HG03342 (cell line): ENCODE measurements around the gene ST3GAL3.

Experiments
- ATAC-seq: cut with Tn5 transposase; IDR thresholded peaks from one replicate; pipeline ENCODE4 v1.9.1; 2021; ENCODE audit warnings: mild to moderate bottlenecking, moderate library complexity; ENCODE audit not compliant: unreplicated experiment

The ST3GAL3 gene

GRCh38 chr1:43786201-43786958, 79.0 kb downstream of the ST3GAL3 start:
- no peak for ATAC-seq

DNA sequence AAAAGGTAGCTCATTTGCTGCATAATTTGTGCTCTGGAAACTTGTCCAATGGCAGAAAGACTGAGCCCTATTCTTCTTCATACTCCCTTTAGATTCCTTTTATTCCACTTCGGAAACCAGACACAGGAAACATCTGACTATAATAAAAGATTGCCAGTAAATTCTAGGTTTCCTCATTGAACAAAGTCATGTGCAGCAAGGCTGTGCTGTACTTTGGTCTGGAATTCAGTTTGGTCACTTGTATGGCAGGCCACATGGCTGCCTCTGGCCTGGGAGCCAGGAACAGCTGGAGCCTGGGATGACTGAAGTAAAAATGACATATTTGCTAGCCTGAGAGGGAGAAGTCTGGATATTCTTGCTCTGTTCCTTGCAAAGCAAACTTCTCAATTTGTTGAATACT, 79.6 kb downstream of the ST3GAL3 start:
- ATAC-seq = no peak

- no peak for ATAC-seq
Observed at GRCh38 chr1:43789604-43790550, 82.5 kb downstream of the ST3GAL3 start.

DNA sequence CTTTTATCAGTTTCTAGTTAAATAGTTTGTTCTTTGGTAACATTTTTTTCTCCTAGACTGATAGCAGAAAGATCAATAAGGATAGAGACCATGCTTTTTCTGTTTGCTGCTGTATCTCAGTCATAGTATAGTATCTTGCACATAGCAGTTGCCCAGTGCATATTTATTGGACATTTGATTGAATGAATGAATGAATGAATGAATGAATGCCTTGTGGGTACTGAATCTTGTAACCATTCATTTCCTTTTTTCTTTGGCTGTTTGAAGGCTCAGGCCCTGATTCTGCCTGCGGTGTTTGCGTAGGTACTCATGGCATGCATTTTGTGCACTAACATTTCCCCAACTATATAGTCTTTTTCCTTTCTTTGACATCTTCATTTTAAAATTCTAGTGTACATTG, 83.9 kb downstream of the ST3GAL3 start:
- no peak for ATAC-seq

GRCh38 chr1:43796111-43796581, 88.8 kb downstream of the ST3GAL3 start:
- no peak for ATAC-seq

DNA sequence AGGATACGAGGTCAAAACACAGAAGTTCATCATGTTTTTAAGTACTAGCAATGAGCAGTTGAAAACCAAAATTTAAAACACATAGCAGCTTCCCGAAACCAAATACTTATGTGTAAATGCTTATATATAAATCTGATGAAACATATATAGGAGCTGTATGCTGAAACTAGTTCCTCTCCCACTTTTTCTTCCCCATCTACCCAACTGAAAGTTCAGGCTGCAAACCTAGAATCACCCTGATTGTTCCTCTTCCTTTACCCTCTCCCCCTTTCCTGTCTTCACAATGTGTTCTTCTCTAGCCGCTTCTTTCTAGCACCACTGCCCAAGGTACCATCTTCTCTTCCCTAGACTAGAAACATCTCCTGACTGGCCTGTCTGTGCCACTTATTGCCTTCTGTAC, 90.6 kb downstream of the ST3GAL3 start:
- ATAC-seq = no peak

DNA sequence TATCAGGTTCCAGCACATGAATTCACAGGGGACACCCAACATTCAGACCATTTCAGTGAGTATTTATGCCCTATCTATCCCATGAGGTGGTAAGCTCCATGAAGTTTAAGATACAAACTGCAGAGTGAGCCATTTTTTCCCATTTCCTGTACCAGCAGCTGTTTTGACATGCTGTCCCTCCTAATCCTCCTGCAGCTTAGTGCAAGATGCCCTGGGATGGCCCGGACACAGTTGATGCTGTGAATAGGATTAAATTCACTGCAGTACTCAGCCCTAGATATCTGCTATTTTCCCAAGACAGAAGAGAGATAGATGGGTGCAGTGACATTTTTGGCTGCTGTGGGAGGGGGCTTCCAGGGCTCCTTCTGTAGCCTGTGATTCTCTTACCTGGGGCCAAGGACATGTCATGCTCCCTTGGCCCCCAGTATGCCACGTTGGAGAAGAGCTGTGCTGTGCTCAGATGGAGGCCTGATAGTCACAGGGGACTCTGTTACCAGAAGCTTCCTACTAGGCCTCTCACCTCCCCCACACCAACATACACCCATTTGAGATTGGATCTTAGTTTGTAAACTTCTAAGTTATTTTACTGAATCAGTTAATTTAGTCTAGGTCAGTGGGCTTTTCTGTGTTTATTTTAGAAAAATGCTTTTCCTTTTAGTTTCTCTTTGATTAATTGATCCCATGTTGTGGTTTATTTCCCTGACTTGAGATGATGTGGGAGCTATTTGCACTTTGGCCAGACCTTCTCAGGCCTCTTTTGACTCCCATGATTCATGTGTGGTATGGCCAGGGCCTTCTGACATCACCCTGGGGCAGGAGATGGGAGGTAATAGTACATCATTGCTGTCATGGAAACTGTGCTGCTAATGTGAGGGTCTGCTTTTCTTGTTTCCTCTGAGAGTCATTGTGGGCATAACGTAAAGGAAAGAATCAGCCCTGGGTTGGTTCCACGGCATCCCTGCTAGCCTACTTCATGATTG, 92.6 kb downstream of the ST3GAL3 start:
- ATAC-seq = no peak

GRCh38 chr1:43800771-43801170, 93.4 kb downstream of the ST3GAL3 start:
- no peak for ATAC-seq

DNA sequence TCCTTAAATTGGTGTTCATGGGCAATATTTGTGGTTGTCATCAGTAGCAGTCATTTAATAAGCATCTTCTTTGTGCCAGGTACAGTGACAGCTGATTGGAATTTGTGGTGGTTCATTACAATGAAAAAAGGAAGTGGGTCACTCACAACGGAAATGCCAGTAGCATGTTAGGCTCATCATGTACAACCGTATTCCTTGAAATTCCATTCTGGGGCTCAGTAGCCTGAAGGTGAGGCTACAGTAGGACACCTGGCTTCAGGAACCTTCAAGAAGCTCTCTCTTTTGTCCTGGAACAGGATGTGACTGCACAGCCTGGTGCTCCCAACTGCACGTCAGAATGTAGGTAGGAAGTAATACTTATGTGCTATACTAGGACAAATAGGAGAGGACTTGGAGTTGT, 93.9 kb downstream of the ST3GAL3 start:
- no peak for ATAC-seq

- ATAC-seq = no peak
Observed at GRCh38 chr1:43802356-43802980, 95.1 kb downstream of the ST3GAL3 start.

DNA sequence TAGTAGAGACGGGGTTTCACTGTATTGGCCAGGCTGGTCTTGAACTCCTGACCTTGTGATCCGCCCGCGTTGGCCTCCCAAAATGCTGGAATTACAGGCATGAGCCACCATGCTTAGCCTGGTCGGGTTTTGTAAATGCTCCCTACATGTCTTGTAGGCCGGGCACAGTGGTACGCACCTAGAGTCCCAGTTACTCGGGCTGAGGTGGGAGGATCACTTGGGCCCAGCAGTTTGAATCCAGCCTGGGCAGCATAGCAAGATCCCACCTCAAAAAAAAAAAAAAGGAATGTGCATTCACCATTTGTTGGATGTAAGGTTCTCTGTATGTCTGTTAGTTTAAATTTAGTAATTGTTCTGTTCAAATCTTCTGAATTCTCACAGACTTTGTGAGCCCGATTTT, 95.8 kb downstream of the ST3GAL3 start:
- ATAC-seq = no peak

GRCh38 chr1:43803646-43804045, 96.3 kb downstream of the ST3GAL3 start:
- ATAC-seq = no peak

DNA sequence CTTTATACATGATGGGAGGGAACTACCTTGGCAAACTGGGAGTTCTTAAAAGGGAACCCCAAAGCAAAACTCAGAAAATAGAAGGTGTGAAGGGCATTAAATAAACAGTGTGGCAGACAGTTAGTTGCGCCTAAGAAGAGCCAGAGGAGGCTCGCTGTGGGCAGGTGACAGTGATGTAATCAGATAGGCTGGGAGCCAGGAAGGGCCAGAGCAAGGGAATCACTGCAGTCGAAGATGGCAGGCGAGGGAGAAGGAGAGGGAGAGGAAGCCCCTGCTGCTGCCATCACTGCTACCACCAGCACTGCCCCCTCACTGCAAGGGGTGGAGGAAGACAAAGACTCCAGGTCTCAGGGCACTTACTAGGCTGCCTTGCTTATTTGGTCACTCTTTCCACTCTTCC, 97.2 kb downstream of the ST3GAL3 start:
- no peak for ATAC-seq

DNA sequence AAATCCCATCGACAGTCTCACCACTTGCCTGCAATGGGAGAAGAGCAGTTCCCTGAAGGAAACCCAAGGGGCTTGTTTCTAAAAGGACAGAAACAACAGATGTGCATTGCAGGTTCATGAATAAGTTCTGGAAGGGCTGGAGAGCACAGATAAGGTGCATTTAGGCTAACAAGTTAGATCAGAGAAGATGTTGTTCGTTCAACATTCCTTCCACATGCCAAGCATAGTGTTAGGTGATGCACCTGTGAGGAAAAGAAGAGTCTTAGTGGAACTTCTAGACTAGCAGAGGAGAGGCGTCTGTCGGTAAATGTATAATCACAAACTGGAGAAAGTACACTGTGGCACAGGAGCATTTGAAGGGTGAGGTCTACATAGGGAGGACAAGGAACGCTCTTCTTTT, 98.0 kb downstream of the ST3GAL3 start:
- ATAC-seq = no peak

DNA sequence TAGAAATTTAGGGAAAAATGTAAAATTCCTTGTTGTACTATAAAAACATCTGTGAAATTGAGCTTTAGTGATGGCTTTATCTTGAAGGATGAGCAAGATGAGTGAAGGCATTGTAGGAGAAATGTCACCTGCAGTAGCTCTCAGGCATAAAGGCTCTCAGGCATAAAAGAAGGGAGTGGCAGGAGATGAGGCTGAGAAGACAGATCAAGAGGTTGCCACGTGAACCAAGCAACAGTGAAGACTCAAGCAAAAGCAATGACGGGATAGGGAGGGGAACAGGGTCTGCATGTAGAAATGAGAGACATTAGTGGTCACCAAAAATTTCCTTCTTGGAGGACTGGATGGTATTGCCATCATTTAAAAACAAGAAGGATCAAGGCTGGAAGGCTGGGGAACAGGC, 98.8 kb downstream of the ST3GAL3 start:
- no peak for ATAC-seq

GRCh38 chr1:43809097-43809673, 101.8 kb downstream of the ST3GAL3 start:
- ATAC-seq = no peak

- ATAC-seq = no peak
Observed at GRCh38 chr1:43812579-43812978, 105.2 kb downstream of the ST3GAL3 start.

GRCh38 chr1:43814401-43814800, 107.1 kb downstream of the ST3GAL3 start:
- ATAC-seq = no peak

DNA sequence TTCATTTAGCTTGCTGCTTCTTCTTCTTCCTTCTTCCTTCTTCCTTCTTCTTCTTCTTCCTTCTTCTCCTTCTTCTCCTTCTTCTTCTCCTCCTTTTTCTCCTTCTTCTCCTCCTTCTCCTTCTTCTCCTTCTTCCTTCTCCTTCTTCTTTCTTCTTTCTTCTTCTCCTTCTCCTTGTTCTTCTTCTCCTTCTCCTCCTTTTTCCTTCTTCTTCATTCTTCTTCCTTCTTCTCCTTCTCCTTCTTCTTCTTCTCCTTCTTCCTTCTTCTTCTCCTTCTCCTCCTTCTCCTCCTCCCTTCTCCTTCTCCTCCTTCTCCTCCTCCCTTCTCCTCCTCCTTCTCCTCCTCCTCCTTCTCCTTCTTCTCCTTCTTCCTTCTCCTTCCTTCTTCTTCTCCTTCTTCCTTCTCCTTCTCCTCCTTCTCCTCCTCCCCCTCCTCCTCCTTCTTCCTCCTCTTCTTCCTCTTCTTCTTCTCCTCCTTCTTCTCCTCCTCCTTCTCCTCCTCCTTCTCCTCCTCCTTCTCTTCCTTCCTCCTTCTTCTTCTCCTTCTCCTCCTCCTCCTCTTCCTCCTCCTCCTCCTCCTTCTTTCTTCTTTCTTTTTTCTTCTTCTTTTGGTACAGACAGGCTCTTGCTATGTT, 110.1 kb downstream of the ST3GAL3 start:
- no peak for ATAC-seq
